Neural cell (in vitro differentiated cells): ENCODE results near the gene AQP12A.

ENCODE experiments used
- SMC3 ChIP-seq: fragments of 450-650 bp; conservative IDR thresholded peaks from 2 replicates; pipeline ENCODE4 v1.6.1; 2014; ENCODE audit warnings: antibody characterized with exemption, mild to moderate bottlenecking, moderate library complexity; ENCODE audit not compliant: poor library complexity
- TF ChIP-seq, protein P1 (sequence below): IDR thresholded peaks from 2 replicates; pipeline ENCODE4 v1.6.1; 2012; ENCODE audit warnings: borderline replicate concordance

DNA sequence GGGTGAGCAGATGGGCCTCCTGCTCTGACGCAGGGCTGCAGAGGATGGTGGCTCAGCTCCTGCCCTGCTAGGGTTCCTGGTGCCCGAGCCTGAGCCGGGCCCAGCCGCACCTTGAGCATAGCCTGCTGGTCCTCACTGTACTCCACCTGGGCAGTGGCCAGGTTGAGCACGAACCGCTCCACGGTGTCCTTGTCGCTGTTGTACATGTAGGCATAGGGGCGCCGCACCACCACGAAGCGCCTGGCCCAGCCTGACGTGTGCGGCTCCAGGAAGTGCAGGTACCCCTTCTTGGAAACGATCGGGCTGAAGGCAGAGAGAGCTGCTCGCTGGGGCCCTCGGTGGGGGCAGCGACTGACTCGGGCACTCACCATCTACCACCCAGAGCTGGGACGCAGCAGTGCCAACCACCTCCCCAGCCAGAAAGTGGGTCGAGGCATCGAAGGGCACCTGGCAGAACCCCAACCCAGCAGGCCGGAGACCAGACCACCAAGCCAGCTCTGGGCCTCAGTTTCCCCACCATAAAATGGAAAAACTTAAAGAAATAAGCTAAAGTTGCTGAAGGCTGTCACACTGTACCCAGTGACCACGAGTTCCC lies 27.3 kb downstream of the AQP12A start:
- TF ChIP-seq, protein P1, sequence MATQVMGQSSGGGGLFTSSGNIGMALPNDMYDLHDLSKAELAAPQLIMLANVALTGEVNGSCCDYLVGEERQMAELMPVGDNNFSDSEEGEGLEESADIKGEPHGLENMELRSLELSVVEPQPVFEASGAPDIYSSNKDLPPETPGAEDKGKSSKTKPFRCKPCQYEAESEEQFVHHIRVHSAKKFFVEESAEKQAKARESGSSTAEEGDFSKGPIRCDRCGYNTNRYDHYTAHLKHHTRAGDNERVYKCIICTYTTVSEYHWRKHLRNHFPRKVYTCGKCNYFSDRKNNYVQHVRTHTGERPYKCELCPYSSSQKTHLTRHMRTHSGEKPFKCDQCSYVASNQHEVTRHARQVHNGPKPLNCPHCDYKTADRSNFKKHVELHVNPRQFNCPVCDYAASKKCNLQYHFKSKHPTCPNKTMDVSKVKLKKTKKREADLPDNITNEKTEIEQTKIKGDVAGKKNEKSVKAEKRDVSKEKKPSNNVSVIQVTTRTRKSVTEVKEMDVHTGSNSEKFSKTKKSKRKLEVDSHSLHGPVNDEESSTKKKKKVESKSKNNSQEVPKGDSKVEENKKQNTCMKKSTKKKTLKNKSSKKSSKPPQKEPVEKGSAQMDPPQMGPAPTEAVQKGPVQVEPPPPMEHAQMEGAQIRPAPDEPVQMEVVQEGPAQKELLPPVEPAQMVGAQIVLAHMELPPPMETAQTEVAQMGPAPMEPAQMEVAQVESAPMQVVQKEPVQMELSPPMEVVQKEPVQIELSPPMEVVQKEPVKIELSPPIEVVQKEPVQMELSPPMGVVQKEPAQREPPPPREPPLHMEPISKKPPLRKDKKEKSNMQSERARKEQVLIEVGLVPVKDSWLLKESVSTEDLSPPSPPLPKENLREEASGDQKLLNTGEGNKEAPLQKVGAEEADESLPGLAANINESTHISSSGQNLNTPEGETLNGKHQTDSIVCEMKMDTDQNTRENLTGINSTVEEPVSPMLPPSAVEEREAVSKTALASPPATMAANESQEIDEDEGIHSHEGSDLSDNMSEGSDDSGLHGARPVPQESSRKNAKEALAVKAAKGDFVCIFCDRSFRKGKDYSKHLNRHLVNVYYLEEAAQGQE = no peak
- TF ChIP-seq SMC3 = no peak
